ENCODE data around the gene MLH3. TPM values are rescaled to one million over a fixed set of nuclear protein-coding genes. Genes with fewer than 3 reads are reported as not detected.

MLH3 gene
- 40.3 to 47.4 TPM (median 47.0 TPM) in 3 replicates for total RNA-seq

DNA sequence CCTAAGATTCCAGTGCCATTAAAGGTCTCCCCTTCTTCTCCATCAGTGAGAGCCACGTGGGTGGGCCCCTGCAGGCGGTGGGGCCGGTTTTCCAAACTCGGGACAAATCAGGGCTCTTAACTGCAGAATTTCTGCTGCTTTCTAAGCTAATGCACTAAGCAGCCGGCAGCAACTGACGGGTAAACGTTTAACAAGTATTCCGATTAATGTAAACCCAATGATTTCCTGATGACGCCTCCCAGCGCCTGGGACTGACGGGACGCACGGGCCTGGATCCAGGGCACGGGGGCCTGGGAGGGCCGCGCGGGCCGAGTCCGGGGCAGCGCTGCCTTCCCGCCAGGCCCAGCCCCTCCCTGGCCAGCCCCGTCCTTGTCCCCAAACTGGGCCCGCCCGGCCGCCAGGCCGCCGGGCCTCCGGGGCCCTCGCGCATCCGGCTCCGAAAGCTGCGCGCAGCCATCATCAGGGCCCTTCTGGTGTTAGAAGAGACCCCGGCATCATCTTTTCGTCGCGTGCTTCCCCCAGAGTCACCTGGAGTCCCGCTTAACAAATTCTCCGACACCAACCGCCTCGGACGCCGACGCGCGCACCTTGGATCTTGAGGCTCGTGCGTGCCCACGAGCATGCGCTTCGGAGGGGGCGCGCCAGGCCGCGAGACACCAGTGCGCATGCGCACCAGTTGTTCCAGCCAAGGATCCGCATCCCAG is at the start of gene MLH3:
MLH3 (minus strand) TSS at position 616 of the 704 bp plus-strand sequence. CDS start 1,812 bp downstream, outside the sequence.
- Mint-ChIP-seq H3K4me3 (peak within 1 kb of the TSS; percentile 91), H3K27me3 (ENCODE audit: low read depth) (no peaks in the 10 kb centered on the region), H3K9me3 (peaks cover 12% of the 10 kb centered on the region), H3K27ac (peak within 1 kb of the TSS; percentile 97), H3K4me1 (peaks cover 28% of the 10 kb centered on the region), H3K36me3 (peaks cover 32% of the 10 kb centered on the region)
- TF ChIP-seq, protein P1, sequence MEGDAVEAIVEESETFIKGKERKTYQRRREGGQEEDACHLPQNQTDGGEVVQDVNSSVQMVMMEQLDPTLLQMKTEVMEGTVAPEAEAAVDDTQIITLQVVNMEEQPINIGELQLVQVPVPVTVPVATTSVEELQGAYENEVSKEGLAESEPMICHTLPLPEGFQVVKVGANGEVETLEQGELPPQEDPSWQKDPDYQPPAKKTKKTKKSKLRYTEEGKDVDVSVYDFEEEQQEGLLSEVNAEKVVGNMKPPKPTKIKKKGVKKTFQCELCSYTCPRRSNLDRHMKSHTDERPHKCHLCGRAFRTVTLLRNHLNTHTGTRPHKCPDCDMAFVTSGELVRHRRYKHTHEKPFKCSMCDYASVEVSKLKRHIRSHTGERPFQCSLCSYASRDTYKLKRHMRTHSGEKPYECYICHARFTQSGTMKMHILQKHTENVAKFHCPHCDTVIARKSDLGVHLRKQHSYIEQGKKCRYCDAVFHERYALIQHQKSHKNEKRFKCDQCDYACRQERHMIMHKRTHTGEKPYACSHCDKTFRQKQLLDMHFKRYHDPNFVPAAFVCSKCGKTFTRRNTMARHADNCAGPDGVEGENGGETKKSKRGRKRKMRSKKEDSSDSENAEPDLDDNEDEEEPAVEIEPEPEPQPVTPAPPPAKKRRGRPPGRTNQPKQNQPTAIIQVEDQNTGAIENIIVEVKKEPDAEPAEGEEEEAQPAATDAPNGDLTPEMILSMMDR (IDR thresholded peaks at IDR 0.05; ENCODE audit: unreplicated experiment), result no peak
- DNase-seq (ENCODE audit: low spot score in 2 of 2, unreplicated experiment in 2 of 2), result peak; percentile 74 to 86

DNA sequence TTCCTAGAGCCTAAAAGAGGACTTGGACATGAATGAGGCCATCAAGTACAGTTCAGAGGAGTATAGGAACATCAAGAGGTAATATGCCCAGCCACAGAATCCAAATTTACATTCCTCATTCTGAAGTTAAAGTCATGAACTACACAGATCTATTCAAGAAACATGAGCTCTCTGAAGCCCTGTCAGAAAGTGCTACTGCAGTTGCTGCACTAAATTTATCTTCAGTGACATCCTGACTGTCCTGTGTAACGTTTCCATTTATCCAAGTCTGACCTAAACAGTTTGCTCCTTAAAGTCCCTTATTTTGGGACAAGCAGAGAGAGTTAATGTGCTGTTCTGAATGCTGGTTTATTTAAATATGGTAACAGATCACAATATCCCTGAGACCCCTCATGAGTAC is 47.4 kb upstream of the MLH3 start:
- no peak for DNase-seq (ENCODE audit: low spot score in 2 of 2, unreplicated experiment in 2 of 2)
- Mint-ChIP-seq H3K4me1 (no peaks in the 10 kb centered on the region), H3K4me3 (no peak overlapping the region), H3K36me3 (peaks cover 46% of the 10 kb centered on the region), H3K27ac (no peak overlapping the region), H3K9me3 (no peaks in the 10 kb centered on the region), H3K27me3 (ENCODE audit: low read depth) (no peaks in the 10 kb centered on the region)
- TF ChIP-seq, protein P1 (IDR thresholded peaks at IDR 0.05; ENCODE audit: unreplicated experiment), result no peak

GRCh38 chr14:75098212-75098611 is 46.9 kb upstream of the MLH3 start:
- Mint-ChIP-seq H3K27me3 (ENCODE audit: low read depth) (no peaks in the 10 kb centered on the region), H3K4me1 (no peaks in the 10 kb centered on the region), H3K27ac (no peak overlapping the region), H3K4me3 (no peak overlapping the region), H3K9me3 (no peaks in the 10 kb centered on the region), H3K36me3 (peaks cover 44% of the 10 kb centered on the region)
- TF ChIP-seq, protein P1 (IDR thresholded peaks at IDR 0.05; ENCODE audit: unreplicated experiment), result no peak
- DNase-seq (ENCODE audit: low spot score in 2 of 2, unreplicated experiment in 2 of 2), result no peak

- TF ChIP-seq, protein P1 (IDR thresholded peaks at IDR 0.05; ENCODE audit: unreplicated experiment), result no peak
- Mint-ChIP-seq H3K36me3 (peaks cover 42% of the 10 kb centered on the region), H3K27me3 (ENCODE audit: low read depth) (no peaks in the 10 kb centered on the region), H3K4me1 (no peaks in the 10 kb centered on the region), H3K4me3 (no peak overlapping the region), H3K27ac (no peak overlapping the region), H3K9me3 (no peaks in the 10 kb centered on the region)
- no peak for DNase-seq (ENCODE audit: low spot score in 2 of 2, unreplicated experiment in 2 of 2)
Observed at GRCh38 chr14:75096959-75097358, 45.7 kb upstream of the MLH3 start.

- H3K36me3 Mint-ChIP-seq, result peaks cover 44% of the 10 kb centered on the region
- no peaks in the 10 kb centered on the region for H3K9me3 Mint-ChIP-seq
- DNase-seq (ENCODE audit: low spot score in 2 of 2, unreplicated experiment in 2 of 2), result no peak
- TF ChIP-seq, protein P1 (IDR thresholded peaks at IDR 0.05; ENCODE audit: unreplicated experiment), result no peak
- H3K27me3 Mint-ChIP-seq (ENCODE audit: low read depth), result no peaks in the 10 kb centered on the region
- no peak overlapping the region for H3K27ac Mint-ChIP-seq
- no peak overlapping the region for H3K4me3 Mint-ChIP-seq
- H3K4me1 Mint-ChIP-seq, result no peaks in the 10 kb centered on the region
Observed at GRCh38 chr14:75095690-75096089, 44.4 kb upstream of the MLH3 start.
